ENCODE measurements around the gene EHBP1L1.

Gene EHBP1L1

DNA sequence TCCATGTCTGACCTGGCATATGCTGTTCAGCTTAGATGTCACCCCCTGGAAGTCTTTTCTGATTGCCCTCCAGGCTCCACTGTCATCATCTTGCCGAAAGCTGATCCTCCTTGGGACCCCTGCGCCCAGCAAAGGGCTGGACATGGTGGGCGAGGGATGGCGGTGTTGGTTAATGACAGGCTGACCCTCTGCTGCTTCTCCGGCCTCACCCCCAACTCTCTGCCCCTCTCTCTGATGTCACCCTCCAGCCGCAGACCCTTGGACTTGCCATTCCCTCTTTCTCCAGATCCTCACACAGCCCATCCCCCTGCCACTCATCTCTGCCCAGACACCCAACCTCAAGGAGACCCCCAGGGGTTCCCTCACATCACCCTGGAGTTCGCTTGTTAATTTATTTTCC lies 2.3 kb downstream of the EHBP1L1 start:
- no peak for DNase-seq (ENCODE audit: low read depth in 1 of 2, low spot score in 1 of 2)
- in situ Hi-C loops (cut with HindIII; ENCODE audit: low pct_unique_long_range_greater_than_20kb, low sequenced_read_pairs): no loop called here
- TF ChIP-seq JUND (IDR thresholded peaks at IDR 0.05; ENCODE audit: low read depth): no peak

DNA sequence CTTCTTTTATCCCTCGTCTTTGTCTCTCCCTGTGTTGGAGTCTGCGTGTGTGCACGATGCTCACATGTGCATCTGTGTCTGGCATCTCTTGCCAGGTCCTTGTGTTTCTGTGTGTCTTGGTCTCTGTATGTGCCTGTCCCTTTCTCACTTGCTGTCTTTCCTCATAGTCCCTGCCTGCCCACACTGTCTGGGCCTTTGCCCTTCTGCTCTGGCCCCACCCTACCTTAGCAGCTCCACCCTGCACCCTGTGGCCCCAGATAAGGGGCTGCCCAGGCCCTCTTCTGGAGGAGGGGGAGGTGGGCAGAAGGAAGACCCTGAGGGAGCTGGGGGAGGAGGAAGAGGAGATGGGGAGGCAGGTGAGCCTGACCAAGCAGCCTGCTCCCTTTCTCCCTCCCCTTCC lies 2.8 kb downstream of the EHBP1L1 start:
- in situ Hi-C loops (cut with HindIII; ENCODE audit: low pct_unique_long_range_greater_than_20kb, low sequenced_read_pairs): no loop called here
- TF ChIP-seq JUND (IDR thresholded peaks at IDR 0.05; ENCODE audit: low read depth): no peak
- DNase-seq (ENCODE audit: low read depth in 1 of 2, low spot score in 1 of 2): no peak

- in situ Hi-C loops (cut with HindIII; ENCODE audit: low pct_unique_long_range_greater_than_20kb, low sequenced_read_pairs): no loop called here
- no peak for TF ChIP-seq JUND (IDR thresholded peaks at IDR 0.05; ENCODE audit: low read depth)
- no peak for DNase-seq (ENCODE audit: low read depth in 1 of 2, low spot score in 1 of 2)
These were observed 3.4 kb downstream of the EHBP1L1 start for GRCh38 chr11:65579291-65579690.

- no peak for DNase-seq (ENCODE audit: low read depth in 1 of 2, low spot score in 1 of 2)
- TF ChIP-seq JUND (IDR thresholded peaks at IDR 0.05; ENCODE audit: low read depth): no peak
- in situ Hi-C loops (cut with HindIII; ENCODE audit: low pct_unique_long_range_greater_than_20kb, low sequenced_read_pairs): no loop called here
These were observed 4.3 kb downstream of the EHBP1L1 start for GRCh38 chr11:65580031-65580692.

DNA sequence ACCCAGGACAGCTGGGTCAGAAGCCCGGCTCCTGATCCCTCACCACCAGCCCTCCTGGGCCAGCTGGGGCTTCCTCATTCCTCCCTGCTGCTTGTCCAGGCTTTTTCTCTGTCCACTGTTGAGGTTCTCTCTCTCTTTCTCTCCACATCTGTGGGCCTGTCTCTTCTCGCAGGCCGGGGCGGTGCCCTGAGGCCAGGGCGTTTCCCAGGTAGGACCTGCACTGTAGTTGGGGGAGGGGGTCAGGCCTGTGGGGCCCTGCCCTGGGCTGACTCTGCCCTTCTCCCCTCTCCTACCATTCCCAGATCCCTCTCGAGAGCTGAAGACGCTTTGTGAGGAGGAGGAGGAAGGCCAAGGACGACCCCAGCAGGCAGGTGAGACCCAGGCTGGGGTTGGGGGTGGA lies 4.9 kb downstream of the EHBP1L1 start:
- no peak for DNase-seq (ENCODE audit: low read depth in 1 of 2, low spot score in 1 of 2)
- no peak for TF ChIP-seq JUND (IDR thresholded peaks at IDR 0.05; ENCODE audit: low read depth)
- in situ Hi-C loops (cut with HindIII; ENCODE audit: low pct_unique_long_range_greater_than_20kb, low sequenced_read_pairs): no loop called here

- TF ChIP-seq JUND (IDR thresholded peaks at IDR 0.05; ENCODE audit: low read depth): no peak
- DNase-seq (ENCODE audit: low read depth in 1 of 2, low spot score in 1 of 2): no peak
- in situ Hi-C loops (cut with HindIII; ENCODE audit: low pct_unique_long_range_greater_than_20kb, low sequenced_read_pairs): no loop called here
These were observed 6.1 kb downstream of the EHBP1L1 start for GRCh38 chr11:65581928-65582327.

DNA sequence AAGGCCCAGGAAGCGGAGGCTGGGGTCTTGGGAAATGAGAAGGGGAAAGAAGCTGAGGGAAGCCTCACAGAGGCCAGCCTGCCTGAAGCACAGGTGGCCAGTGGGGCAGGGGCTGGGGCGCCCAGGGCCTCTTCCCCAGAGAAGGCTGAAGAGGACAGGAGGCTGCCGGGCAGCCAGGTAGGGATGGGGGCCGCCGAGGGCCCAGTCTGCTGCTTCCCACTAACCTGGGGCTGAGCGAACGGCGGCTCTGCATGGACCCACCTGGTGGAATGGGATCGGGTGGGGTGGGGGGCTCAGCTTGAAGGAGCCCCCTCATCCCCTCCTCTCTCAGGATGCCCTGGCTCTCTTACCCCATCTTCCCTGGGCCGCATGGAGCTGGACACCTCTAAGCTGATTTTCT lies 7.7 kb downstream of the EHBP1L1 start:
- TF ChIP-seq JUND (IDR thresholded peaks at IDR 0.05; ENCODE audit: low read depth): no peak
- in situ Hi-C loops (cut with HindIII; ENCODE audit: low pct_unique_long_range_greater_than_20kb, low sequenced_read_pairs): no loop called here
- DNase-seq (ENCODE audit: low read depth in 1 of 2, low spot score in 1 of 2): no peak

DNA sequence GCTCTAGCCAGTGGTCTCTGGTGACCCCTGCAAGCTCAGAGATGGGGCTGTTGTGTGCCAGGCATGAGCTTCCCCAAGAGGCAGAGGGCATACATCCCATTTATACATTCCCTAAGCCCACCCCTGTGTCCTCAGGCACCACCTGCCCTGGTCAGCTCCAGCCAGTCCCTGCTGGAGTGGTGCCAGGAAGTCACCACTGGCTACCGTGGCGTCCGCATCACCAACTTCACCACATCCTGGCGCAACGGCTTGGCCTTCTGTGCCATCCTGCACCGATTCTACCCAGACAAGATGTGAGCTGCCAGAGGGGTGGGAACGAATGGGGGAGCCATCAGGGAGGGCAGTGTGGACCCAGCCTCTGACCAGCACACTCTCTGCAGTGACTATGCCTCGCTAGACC lies 8.3 kb downstream of the EHBP1L1 start:
- DNase-seq (ENCODE audit: low read depth in 1 of 2, low spot score in 1 of 2): no peak
- no peak for TF ChIP-seq JUND (IDR thresholded peaks at IDR 0.05; ENCODE audit: low read depth)
- in situ Hi-C loops (cut with HindIII; ENCODE audit: low pct_unique_long_range_greater_than_20kb, low sequenced_read_pairs): no loop called here

DNA sequence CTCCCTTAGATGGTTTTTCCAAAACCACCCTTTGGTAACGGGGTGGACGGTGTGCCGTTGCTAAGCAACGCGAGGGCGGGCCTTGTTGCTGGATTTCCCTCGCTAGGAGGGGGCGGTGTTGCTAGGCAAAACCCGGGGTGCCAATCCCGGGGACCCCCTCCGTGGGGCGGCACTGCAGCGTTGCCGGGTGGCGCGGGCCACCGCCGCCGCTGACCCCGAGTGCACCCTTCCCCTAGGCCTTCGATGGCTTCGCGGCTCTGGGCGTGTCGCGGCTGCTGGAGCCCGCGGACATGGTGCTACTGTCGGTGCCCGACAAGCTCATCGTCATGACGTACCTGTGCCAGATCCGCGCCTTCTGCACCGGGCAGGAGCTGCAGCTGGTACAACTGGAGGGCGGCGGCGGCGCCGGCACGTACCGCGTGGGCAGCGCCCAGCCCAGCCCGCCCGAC lies 8.9 kb downstream of the EHBP1L1 start:
- TF ChIP-seq JUND (IDR thresholded peaks at IDR 0.05; ENCODE audit: low read depth): no peak
- in situ Hi-C loops (cut with HindIII; ENCODE audit: low pct_unique_long_range_greater_than_20kb, low sequenced_read_pairs): no loop called here
- no peak for DNase-seq (ENCODE audit: low read depth in 1 of 2, low spot score in 1 of 2)

DNA sequence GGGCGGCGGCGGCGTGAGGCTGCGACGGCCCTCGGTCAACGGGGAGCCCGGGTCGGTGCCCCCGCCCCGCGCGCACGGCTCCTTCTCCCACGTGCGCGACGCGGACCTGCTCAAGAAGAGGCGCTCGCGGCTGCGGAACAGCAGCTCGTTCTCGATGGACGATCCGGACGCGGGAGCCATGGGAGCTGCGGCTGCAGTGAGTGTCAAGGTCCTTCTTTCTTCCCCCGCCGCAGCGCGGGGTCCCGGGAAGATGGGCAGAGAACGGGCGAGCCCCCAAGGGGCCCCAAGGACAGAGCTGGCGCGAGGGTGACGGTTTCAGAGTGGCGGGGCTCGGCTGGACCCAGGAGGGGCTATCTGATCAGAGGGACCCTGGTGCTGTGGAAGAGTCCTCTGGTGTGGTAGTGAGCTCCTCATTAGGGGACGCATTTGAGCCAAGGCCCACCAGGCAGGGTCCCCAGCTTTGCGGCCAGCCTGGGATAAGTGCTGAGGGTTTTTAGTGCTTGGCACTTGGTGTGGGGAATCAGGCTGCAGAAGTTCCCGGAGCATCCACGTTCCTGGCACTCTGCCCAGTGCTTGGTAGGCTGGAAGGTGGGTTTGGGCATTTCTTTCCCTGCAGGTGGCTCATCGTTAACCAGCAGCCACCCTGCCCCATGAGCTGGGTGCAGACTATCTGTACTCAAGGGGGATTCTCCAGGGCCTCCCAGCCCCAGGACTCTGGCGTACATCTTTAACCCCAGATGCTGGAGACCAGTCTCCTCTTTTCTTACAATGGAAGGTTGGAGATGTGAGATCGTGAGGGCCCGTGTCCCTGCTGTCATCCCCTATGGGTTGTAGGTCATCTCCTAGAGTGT lies 9.8 kb downstream of the EHBP1L1 start:
- in situ Hi-C loops (cut with HindIII; ENCODE audit: low pct_unique_long_range_greater_than_20kb, low sequenced_read_pairs): no loop called here
- TF ChIP-seq JUND (IDR thresholded peaks at IDR 0.05; ENCODE audit: low read depth): no peak
- DNase-seq (ENCODE audit: low read depth in 1 of 2, low spot score in 1 of 2): no peak

DNA sequence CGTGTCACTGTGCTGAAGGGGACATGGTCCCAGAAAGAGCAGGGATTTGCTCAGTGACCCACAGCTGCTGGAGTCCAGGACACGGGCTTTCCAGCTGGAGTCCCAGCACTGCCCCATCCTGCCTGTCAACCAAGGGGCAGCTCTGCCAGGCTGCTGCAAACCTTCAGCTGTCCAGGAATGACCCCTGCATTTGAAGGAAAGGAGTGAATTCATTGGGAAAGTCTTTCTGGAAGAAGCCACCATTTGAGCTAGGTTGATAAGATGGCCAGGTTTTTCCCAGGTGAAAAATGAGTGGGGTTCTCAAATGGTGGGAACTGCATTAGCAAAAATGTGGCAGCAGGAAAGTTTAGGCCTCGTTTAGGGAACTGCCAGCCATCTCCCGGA lies 10.4 kb downstream of the EHBP1L1 start:
- TF ChIP-seq JUND (IDR thresholded peaks at IDR 0.05; ENCODE audit: low read depth): no peak
- in situ Hi-C loops (cut with HindIII; ENCODE audit: low pct_unique_long_range_greater_than_20kb, low sequenced_read_pairs): no loop called here

GRCh38 chr11:65586676-65587075 lies 10.8 kb downstream of the EHBP1L1 start:
- DNase-seq (ENCODE audit: low read depth in 1 of 2, low spot score in 1 of 2): no peak
- in situ Hi-C loops (cut with HindIII; ENCODE audit: low pct_unique_long_range_greater_than_20kb, low sequenced_read_pairs): no loop called here
- no peak for TF ChIP-seq JUND (IDR thresholded peaks at IDR 0.05; ENCODE audit: low read depth)

More for the DNA sequence above, 10.4 kb downstream of the EHBP1L1 start:
- no peak for DNase-seq (ENCODE audit: low read depth in 1 of 2, low spot score in 1 of 2)
